Kidney (tissue), 14 donors: ENCODE measurements around the gene CCDC88C. TPM values are rescaled to one million over a fixed set of nuclear protein-coding genes. Genes with fewer than 3 reads are reported as not detected.
"Not testable (repeated sequence)": the region's sequence is repeated elsewhere in the genome, so short reads cannot be mapped to it uniquely, and the experiment has no call there.

ENCODE experiments used
- DNase-seq, 5 donors: peaks; one replicate each; pipeline ENCODE4 v3.0.0-alpha.2; 2013 to 2020
- FAIRE-seq: peaks from 2 replicates; lab custom pipeline; 2012; peaks lifted over from hg19 to GRCh38; lab: Jason Lieb, UNC
- H3K27ac ChIP-seq, 2 donors: one replicate each; pipeline ENCODE4 v1.7.0; 2013; ENCODE audit warnings: low read depth in 2 of 2, low read length in 2 of 2, inconsistent platforms in 1 of 2
- H3K27me3 ChIP-seq: one replicate; pipeline ENCODE4 v1.7.1; 2013; ENCODE audit warnings: low read length, inconsistent platforms; ENCODE audit not compliant: control insufficient read depth, insufficient read depth
- H3K36me3 ChIP-seq, 3 donors: one replicate each; pipeline versions ENCODE4 v1.7.0 to v1.7.1; 2013; ENCODE audit warnings: low read length in 3 of 3, control low read depth in 1 of 3, inconsistent platforms in 1 of 3; ENCODE audit not compliant: insufficient read depth in 3 of 3, control insufficient read depth in 2 of 3
- H3K4me1 ChIP-seq, 3 donors: one replicate each; pipeline versions ENCODE4 v1.7.0 to v1.7.1; 2013; ENCODE audit warnings: low read length in 3 of 3, inconsistent platforms in 1 of 3, low read depth in 1 of 3; ENCODE audit not compliant: control insufficient read depth in 2 of 3, insufficient read depth in 2 of 3
- H3K4me3 ChIP-seq, 3 donors: one replicate each; pipeline versions ENCODE4 v1.7.0 to v1.8.1; 2013; ENCODE audit warnings: low read length in 3 of 3, control low read depth in 1 of 3, inconsistent platforms in 1 of 3
- H3K9ac ChIP-seq, 3 donors: one replicate each; pipeline versions ENCODE4 v1.7.0 to v1.7.1; 2013; ENCODE audit warnings: low read length in 3 of 3, control low read depth in 1 of 3, inconsistent platforms in 1 of 3
- H3K9me3 ChIP-seq, 3 donors: one replicate each; pipeline versions ENCODE4 v1.7.0 to v1.7.1; 2013; ENCODE audit warnings: low read length in 3 of 3, control low read depth in 1 of 3, inconsistent platforms in 1 of 3; ENCODE audit not compliant: control insufficient read depth in 2 of 3, insufficient read depth in 1 of 3
- CTCF ChIP-seq: IDR thresholded peaks from 3 replicates; pipeline ENCODE4 v1.5.1; 2012; ENCODE audit warnings: mild to moderate bottlenecking, moderate library complexity, borderline replicate concordance; ENCODE audit not compliant: insufficient read depth; ENCODE audit errors: extremely low read depth
- intact Hi-C: fragments of 100-400 bp; cut with DNase I; formaldehyde crosslinking; loops from one replicate; pipeline ENCODE4 v1.11.1; 2022
- polyA plus RNA-seq: library from polyadenylated mRNA; stranded (reverse); fragments of 350-450 nt; fragmentation: Illumina TruSeq; extraction: RNeasy Lipid Tissue Mini Kit (QIAGEN cat#74804); gene quantifications from one replicate; pipeline ENCODE4 v1.2.3, GENCODE V29; 2014; ENCODE audit warnings: low read depth, low replicate concordance; ENCODE audit not compliant: insufficient read depth
- total RNA-seq: library from RNA; stranded (reverse); fragmentation: NEBNext Ultra II Directional; extraction: Animal tissue kit (Norgen Biotek cat#: 25700); gene quantifications from one replicate; pipeline ENCODE4 v1.2.1, GENCODE V29; 2021
- donor health status: control.
- donor health status: control.
- donor health status: control.
- donor health status: control.
- donor health status: control.
- donor health status: DM: yes; HTN: yes; CAD: no.
- donor health status: Normal renal cell carcinoma (clear cell type).

CCDC88C gene
- total and polyA plus RNA-seq, 2 donors from 2014 or later = 6.6 to 32.8 TPM

DNA sequence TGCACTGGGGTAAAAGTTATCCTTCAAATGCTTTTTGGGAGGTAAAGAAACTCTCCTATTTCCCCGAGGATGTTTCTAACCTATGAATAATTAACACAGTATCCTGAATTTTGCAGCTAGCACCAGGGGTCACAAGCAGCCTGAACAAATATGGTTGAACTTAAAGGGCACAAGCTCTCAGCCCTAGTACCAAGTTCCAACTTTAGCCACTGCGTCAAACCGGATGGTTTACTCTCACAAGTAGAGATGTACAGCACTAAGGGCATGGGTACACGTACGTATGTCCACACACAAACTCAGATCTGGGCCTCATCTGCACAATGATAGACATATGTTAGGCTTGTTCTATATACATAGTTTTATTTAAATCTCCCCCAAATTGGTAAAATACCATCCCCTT, 4.7 kb downstream of the CCDC88C start:
- intact Hi-C loops = no loop called here
- H3K9me3 ChIP-seq = no peaks in the 10 kb centered on the region
- H3K27ac ChIP-seq = no peak overlapping the region
- H3K27me3 ChIP-seq = no peaks in the 10 kb centered on the region
- H3K36me3 ChIP-seq = peaks cover 0 to 3% (median 0%) of the 10 kb centered on the region in 3 donors
- peaks cover 4 to 15% (median 10%) of the 10 kb centered on the region in 3 donors for H3K4me1 ChIP-seq
- FAIRE-seq (no peak), DNase-seq (no peak)
- no peak overlapping the region for H3K9ac ChIP-seq
- no peak for TF ChIP-seq CTCF
- no peak overlapping the region for H3K4me3 ChIP-seq

DNA sequence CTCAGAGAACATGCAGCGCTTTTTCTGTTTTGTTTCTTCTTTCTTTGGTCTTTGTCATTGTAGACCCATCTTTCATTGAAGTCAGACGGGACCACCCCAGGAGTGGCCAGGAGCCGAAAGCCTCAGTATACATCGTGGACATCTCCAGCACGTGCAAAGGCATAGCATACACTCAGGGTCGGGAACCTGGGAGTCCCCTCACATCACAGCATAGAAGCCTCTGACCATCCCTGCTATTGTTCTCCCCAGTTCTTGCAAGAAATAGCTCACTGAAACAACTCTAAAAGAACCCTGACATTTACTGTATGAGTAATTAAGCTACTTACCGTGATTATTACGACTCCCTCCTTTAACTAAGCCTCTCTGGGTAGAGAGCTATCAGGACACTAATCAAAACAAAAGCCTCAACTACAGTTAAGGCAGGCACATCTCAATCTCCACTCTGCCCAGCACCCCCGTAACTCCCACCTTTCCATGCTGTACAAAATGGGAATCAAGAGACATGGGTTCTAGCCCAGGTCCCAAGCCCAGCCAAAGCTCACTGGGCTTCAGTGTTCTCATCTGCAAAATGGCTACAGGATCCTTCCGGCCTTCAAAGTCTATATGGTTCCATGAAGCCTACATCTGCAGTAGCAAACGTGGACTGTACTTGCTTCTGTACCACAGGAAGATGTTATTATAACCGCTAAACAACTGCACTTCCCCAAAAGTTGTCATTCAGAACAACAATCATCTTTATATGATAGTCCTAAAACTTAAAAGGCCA, 6.7 kb downstream of the CCDC88C start:
- intact Hi-C loops = no loop called here
- H3K4me1 ChIP-seq = peaks cover 4 to 8% (median 7%) of the 10 kb centered on the region in 3 donors
- peaks cover 0 to 5% (median 0%) of the 10 kb centered on the region in 3 donors for H3K36me3 ChIP-seq
- no peak overlapping the region for H3K9ac ChIP-seq
- H3K4me3 ChIP-seq = no peak overlapping the region
- no peaks in the 10 kb centered on the region for H3K9me3 ChIP-seq
- no peak for TF ChIP-seq CTCF
- H3K27ac ChIP-seq = no peak overlapping the region
- no peaks in the 10 kb centered on the region for H3K27me3 ChIP-seq
- no peak for FAIRE-seq
- no peak for DNase-seq

DNA sequence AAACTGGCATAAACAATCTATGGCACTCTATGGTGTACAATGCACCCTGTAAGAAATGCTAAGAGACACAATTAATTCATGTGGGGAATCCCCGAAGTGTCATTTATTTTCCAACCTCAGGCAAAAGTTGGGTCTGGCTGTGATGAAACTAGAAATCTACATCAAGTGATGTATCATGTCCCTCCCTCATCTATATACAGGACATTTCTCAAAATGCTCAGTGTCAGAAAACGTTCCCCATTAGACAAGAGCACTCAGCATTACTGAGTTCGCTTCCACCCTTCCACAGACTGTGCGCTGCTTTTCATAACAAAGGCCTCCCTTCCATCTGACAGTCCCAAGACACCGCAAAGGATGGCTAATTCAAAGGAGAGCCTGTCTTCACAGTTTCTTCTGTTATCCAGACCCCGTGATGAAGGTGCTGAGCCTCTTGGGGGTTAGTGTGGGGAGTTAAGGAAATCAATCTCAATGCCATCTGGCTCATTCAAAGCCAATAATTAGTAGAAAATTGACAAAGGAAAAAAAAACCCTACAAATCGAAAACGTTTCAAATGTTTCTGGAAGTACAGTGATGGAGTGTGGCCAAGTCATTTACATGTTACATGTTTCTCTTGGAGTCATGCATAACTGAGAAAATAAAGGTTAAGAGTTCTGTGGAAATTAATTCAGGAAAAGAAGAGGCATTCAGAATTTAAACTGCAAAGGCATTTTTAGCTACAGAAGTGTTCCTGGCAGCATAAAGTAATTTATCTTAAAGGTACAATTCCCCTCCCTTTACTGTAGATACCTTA, 7.5 kb downstream of the CCDC88C start:
- TF ChIP-seq CTCF = no peak
- Histone ChIP-seq H3K4me3 (no peak overlapping the region), H3K9me3 (no peaks in the 10 kb centered on the region), H3K27me3 (no peaks in the 10 kb centered on the region), H3K4me1 (peaks cover 0 to 10% (median 4%) of the 10 kb centered on the region in 3 donors), H3K36me3 (peaks cover 0 to 5% (median 0%) of the 10 kb centered on the region in 3 donors), H3K9ac (no peak overlapping the region), H3K27ac (no peak overlapping the region)
- intact Hi-C loops = no loop called here
- DNase-seq = no peak
- FAIRE-seq = no peak

- H3K27ac ChIP-seq, H3K27me3 ChIP-seq, H3K4me3 ChIP-seq, DNase-seq, H3K36me3 ChIP-seq, H3K9me3 ChIP-seq, intact Hi-C loops, H3K9ac ChIP-seq, FAIRE-seq: not testable (repeated sequence)
- H3K4me1 ChIP-seq = peaks cover 0 to 10% (median 4%) of the 10 kb centered on the region in 3 donors
Measured at GRCh38 chr14:91409240-91409639, 8.4 kb downstream of the CCDC88C start.
